WTC11 (cell line): ENCODE data around the gene ITPR1. TPM values are rescaled to one million over a fixed set of nuclear protein-coding genes. Genes with fewer than 3 reads are reported as not detected.

Source experiments
- ATAC-seq: fragments of 200-7000 bp; cut with Tn5 transposase; 2 replicates; pipeline ENCODE4 v1.10.0; 2021; ENCODE audit warnings: mild to moderate bottlenecking, moderate library complexity
- CTCF ChIA-PET: fragments of 300-600 bp; sonication (Branson Sonifier 250); formaldehyde crosslinking; loops from one replicate; lab custom pipeline; 2021; ENCODE audit warnings: antibody characterized with exemption; lab: Charles Lee
- POLR2A ChIA-PET: fragments of 350-600 bp; sonication (Branson Sonifier 250); formaldehyde crosslinking; loops from one replicate; lab custom pipeline; 2021; ENCODE audit warnings: antibody characterized with exemption; lab: Charles Lee
- DNase-seq: peaks from one replicate; pipeline ENCODE4 v3.0.0; 2021; ENCODE audit warnings: low spot score
- H3K27ac Mint-ChIP-seq: 2 replicates; pipeline ENCODE4 v1.8.0; 2021; ENCODE audit warnings: mixed read lengths
- H3K27me3 Mint-ChIP-seq: 2 replicates; pipeline ENCODE4 v1.8.0; 2021; ENCODE audit warnings: low read depth, mild to moderate bottlenecking, moderate library complexity, mixed read lengths
- H3K36me3 Mint-ChIP-seq: 2 replicates; pipeline ENCODE4 v1.8.0; 2021; ENCODE audit warnings: mixed read lengths
- H3K4me1 Mint-ChIP-seq: 2 replicates; pipeline ENCODE4 v1.8.0; 2022; ENCODE audit warnings: mixed read lengths
- H3K4me3 Mint-ChIP-seq: 2 replicates; pipeline ENCODE4 v1.8.0; 2021; ENCODE audit warnings: mild to moderate bottlenecking, moderate library complexity, mixed read lengths
- H3K9me3 Mint-ChIP-seq: 2 replicates; pipeline ENCODE4 v1.8.0; 2021; ENCODE audit warnings: mixed read lengths
- FOXJ3 ChIP-seq: sonication (generic); formaldehyde crosslinking; IDR thresholded peaks from 2 replicates; pipeline ENCODE4 v1.9.0; 2021; ENCODE audit warnings: missing genetic modification reagents, mild to moderate bottlenecking, borderline replicate concordance
- FOXP1 ChIP-seq: sonication (generic); formaldehyde crosslinking; IDR thresholded peaks from 2 replicates; pipeline ENCODE4 v1.8.0; 2022; ENCODE audit warnings: missing genetic modification reagents, mild to moderate bottlenecking, moderate library complexity, borderline replicate concordance
- HMGA2 ChIP-seq: fragments of 250-450 bp; sonication (Bioruptor Pico); IDR thresholded peaks from 2 replicates; pipeline ENCODE4 v1.4.0; 2021; ENCODE audit warnings: mild to moderate bottlenecking, moderate library complexity
- NFYB ChIP-seq: sonication (generic); formaldehyde crosslinking; conservative IDR thresholded peaks from 2 replicates; pipeline ENCODE4 v1.8.0; 2022; ENCODE audit warnings: low read depth, missing genetic modification reagents
- SP1 ChIP-seq: sonication (generic); formaldehyde crosslinking; conservative IDR thresholded peaks from 2 replicates; pipeline ENCODE4 v1.8.1; 2022; ENCODE audit warnings: missing genetic modification reagents
- ZNF232 ChIP-seq: sonication (generic); formaldehyde crosslinking; IDR thresholded peaks from 2 replicates; pipeline ENCODE4 v1.8.0; 2022; ENCODE audit warnings: mild to moderate bottlenecking, missing genetic modification reagents
- ZNF423 ChIP-seq: fragments of 250-450 bp; sonication (Bioruptor Pico); IDR thresholded peaks from 2 replicates; pipeline ENCODE4 v2.1.2; 2022; ENCODE audit warnings: mild to moderate bottlenecking, moderate library complexity
- total RNA-seq: library from RNA; stranded (reverse); gene quantifications from 3 replicates; pipeline ENCODE4 v1.2.3, GENCODE V29; 2021
- TF ChIP-seq, protein P1 (sequence below): fragments of 250-450 bp; sonication (Bioruptor Pico); IDR thresholded peaks from 2 replicates; pipeline ENCODE4 v1.9.0; 2021; ENCODE audit warnings: mild to moderate bottlenecking, borderline replicate concordance
- TF ChIP-seq, protein P2 (sequence below): sonication (generic); formaldehyde crosslinking; conservative IDR thresholded peaks from 2 replicates; pipeline ENCODE4 v1.8.1; 2022; ENCODE audit warnings: mild to moderate bottlenecking, missing genetic modification reagents
- TF ChIP-seq, protein P3 (sequence below): sonication (generic); formaldehyde crosslinking; IDR thresholded peaks from 2 replicates; pipeline ENCODE4 v1.8.1; 2023; ENCODE audit warnings: mild to moderate bottlenecking, missing genetic modification reagents, borderline replicate concordance
- TF ChIP-seq, protein P4 (sequence below): fragments of 250-450 bp; sonication (Bioruptor Pico); IDR thresholded peaks from 2 replicates; pipeline ENCODE4 v1.9.0; 2021; ENCODE audit warnings: mild to moderate bottlenecking
- TF ChIP-seq, protein P5 (sequence below): sonication (generic); formaldehyde crosslinking; IDR thresholded peaks from 2 replicates; pipeline ENCODE4 v1.8.0; 2022; ENCODE audit warnings: mild to moderate bottlenecking, missing genetic modification reagents
- TF ChIP-seq, protein P6 (sequence below): sonication (generic); formaldehyde crosslinking; IDR thresholded peaks from 2 replicates; pipeline ENCODE4 v1.8.1; 2022; ENCODE audit warnings: mild to moderate bottlenecking, missing genetic modification reagents, moderate library complexity, borderline replicate concordance
- TF ChIP-seq, protein P7 (sequence below): sonication (generic); formaldehyde crosslinking; IDR thresholded peaks from 2 replicates; pipeline ENCODE4 v1.8.1; 2022; ENCODE audit warnings: mild to moderate bottlenecking, moderate library complexity, missing genetic modification reagents

The ITPR1 gene
- total RNA-seq, 1 experiment from 2014 or later, result 11.8 TPM

DNA sequence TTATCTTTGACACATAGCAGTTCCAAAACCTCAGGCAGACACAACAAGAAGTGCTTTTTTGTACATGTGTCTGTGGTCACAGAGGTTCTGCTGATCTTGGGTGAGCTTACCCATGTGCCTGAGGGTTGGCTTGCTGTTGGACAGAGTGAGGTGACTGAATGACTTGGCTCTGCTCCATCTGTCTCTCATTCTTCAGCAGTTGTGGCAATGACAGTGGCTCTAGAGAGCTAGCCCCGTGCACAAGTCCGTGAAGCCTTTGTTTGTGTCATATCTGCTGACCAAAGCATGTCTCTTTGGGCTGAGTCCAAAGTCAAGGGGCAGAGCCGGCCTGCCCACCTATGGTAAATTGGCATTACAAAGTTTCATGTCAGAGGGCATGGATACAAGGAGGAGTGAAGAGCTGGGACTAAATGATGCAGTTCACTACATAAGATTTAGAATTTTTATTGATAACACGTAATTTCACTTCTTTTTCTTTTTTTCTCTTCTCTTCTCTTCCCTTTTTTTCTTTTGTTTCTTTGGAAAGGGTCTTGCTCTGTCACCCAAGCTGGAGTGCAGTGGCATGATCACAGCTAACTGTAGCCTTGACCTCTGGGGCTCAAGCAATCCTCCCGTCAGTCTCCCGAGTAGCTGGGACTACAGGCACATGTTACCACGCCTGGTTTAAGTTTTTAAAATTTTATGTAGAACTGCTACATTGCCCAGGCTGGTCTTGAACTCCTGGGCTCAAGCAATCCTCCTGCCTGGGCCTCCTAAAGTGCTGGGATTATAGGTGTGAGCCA lies 77.9 kb downstream of the ITPR1 start:
- DNase-seq (no peak), ATAC-seq (no peak)
- peaks cover 14% of the 10 kb centered on the region for H3K4me1 Mint-ChIP-seq
- ChIA-PET CTCF (interaction anchor here (1.1 to 1.5 kb wide), 2 partner anchors 78 to 239 kb away, joined by 3 to 5 read pairs; partner anchors contain the start of gene ITPR1), POLR2A (no interaction called here)
- H3K36me3 Mint-ChIP-seq, result no peaks in the 10 kb centered on the region
- no peaks in the 10 kb centered on the region for H3K27me3 Mint-ChIP-seq
- H3K4me3 Mint-ChIP-seq, result no peak overlapping the region
- no peaks in the 10 kb centered on the region for H3K9me3 Mint-ChIP-seq
- TF ChIP-seq, protein P1, sequence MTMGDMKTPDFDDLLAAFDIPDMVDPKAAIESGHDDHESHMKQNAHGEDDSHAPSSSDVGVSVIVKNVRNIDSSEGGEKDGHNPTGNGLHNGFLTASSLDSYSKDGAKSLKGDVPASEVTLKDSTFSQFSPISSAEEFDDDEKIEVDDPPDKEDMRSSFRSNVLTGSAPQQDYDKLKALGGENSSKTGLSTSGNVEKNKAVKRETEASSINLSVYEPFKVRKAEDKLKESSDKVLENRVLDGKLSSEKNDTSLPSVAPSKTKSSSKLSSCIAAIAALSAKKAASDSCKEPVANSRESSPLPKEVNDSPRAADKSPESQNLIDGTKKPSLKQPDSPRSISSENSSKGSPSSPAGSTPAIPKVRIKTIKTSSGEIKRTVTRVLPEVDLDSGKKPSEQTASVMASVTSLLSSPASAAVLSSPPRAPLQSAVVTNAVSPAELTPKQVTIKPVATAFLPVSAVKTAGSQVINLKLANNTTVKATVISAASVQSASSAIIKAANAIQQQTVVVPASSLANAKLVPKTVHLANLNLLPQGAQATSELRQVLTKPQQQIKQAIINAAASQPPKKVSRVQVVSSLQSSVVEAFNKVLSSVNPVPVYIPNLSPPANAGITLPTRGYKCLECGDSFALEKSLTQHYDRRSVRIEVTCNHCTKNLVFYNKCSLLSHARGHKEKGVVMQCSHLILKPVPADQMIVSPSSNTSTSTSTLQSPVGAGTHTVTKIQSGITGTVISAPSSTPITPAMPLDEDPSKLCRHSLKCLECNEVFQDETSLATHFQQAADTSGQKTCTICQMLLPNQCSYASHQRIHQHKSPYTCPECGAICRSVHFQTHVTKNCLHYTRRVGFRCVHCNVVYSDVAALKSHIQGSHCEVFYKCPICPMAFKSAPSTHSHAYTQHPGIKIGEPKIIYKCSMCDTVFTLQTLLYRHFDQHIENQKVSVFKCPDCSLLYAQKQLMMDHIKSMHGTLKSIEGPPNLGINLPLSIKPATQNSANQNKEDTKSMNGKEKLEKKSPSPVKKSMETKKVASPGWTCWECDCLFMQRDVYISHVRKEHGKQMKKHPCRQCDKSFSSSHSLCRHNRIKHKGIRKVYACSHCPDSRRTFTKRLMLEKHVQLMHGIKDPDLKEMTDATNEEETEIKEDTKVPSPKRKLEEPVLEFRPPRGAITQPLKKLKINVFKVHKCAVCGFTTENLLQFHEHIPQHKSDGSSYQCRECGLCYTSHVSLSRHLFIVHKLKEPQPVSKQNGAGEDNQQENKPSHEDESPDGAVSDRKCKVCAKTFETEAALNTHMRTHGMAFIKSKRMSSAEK (CRISPR knock-in tag), result no peak
- TF ChIP-seq, protein P2, sequence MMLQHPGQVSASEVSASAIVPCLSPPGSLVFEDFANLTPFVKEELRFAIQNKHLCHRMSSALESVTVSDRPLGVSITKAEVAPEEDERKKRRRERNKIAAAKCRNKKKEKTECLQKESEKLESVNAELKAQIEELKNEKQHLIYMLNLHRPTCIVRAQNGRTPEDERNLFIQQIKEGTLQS (CRISPR knock-in tag), result no peak
- TF ChIP-seq SP1 (CRISPR knock-in tag) (no peak), ZNF232 (CRISPR knock-in tag) (no peak), NFYB (CRISPR knock-in tag) (no peak)
- no peak overlapping the region for H3K27ac Mint-ChIP-seq

DNA sequence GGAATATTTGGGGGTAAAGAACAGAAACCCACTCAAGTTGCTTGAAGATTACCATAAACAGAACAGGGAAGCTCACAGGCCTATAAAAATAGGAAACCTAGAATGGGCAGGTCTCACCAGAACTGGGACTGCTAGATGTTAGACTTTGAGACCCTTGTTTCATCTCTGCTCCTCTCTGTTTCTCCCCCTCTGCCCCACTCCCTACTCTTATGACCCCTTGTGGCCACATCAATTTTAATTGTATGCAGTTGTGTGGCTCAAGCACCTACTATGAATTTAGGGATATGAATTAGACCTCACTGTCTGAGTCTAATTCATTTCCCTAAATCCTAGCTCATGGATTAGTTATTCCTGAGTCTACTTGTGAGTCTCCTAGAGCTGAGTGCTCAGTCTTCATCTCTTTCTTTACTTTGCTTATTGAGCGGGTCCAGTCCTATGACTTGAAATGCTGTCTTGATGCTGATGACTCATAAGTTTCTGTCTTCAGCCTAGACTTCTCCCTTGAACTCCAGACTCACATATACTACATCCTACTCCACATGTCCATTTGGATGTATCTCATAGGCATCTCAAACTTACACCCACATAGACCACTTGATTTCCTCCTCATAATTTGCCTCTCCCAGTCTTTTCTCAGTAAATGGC lies 78.7 kb downstream of the ITPR1 start:
- no peaks in the 10 kb centered on the region for H3K36me3 Mint-ChIP-seq

More for the DNA sequence above, 78.7 kb downstream of the ITPR1 start:
- Mint-ChIP-seq H3K4me3 (no peak overlapping the region), H3K27me3 (no peaks in the 10 kb centered on the region), H3K4me1 (peaks cover 14% of the 10 kb centered on the region), H3K9me3 (no peaks in the 10 kb centered on the region), H3K27ac (no peak overlapping the region)
- POLR2A ChIA-PET, result no interaction called here
- ATAC-seq, result peak; percentile 75
- DNase-seq, result no peak
- CTCF ChIA-PET, result interaction anchor here (1.1 to 1.5 kb wide), 2 partner anchors 79 to 240 kb away, joined by 3 to 5 read pairs; partner anchors contain the start of gene ITPR1
- TF ChIP-seq FOXJ3 (CRISPR knock-in tag) (no peak), FOXP1 (CRISPR knock-in tag) (no peak), ZNF232 (CRISPR knock-in tag) (no peak), HMGA2 (CRISPR knock-in tag) (no peak), ZNF423 (CRISPR knock-in tag) (no peak), SP1 (CRISPR knock-in tag) (no peak)
- TF ChIP-seq, protein P3, sequence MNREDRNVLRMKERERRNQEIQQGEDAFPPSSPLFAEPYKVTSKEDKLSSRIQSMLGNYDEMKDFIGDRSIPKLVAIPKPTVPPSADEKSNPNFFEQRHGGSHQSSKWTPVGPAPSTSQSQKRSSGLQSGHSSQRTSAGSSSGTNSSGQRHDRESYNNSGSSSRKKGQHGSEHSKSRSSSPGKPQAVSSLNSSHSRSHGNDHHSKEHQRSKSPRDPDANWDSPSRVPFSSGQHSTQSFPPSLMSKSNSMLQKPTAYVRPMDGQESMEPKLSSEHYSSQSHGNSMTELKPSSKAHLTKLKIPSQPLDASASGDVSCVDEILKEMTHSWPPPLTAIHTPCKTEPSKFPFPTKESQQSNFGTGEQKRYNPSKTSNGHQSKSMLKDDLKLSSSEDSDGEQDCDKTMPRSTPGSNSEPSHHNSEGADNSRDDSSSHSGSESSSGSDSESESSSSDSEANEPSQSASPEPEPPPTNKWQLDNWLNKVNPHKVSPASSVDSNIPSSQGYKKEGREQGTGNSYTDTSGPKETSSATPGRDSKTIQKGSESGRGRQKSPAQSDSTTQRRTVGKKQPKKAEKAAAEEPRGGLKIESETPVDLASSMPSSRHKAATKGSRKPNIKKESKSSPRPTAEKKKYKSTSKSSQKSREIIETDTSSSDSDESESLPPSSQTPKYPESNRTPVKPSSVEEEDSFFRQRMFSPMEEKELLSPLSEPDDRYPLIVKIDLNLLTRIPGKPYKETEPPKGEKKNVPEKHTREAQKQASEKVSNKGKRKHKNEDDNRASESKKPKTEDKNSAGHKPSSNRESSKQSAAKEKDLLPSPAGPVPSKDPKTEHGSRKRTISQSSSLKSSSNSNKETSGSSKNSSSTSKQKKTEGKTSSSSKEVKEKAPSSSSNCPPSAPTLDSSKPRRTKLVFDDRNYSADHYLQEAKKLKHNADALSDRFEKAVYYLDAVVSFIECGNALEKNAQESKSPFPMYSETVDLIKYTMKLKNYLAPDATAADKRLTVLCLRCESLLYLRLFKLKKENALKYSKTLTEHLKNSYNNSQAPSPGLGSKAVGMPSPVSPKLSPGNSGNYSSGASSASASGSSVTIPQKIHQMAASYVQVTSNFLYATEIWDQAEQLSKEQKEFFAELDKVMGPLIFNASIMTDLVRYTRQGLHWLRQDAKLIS (CRISPR knock-in tag), result no peak
- TF ChIP-seq, protein P4, sequence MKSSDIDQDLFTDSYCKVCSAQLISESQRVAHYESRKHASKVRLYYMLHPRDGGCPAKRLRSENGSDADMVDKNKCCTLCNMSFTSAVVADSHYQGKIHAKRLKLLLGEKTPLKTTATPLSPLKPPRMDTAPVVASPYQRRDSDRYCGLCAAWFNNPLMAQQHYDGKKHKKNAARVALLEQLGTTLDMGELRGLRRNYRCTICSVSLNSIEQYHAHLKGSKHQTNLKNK (CRISPR knock-in tag), result no peak
- TF ChIP-seq, protein P5, sequence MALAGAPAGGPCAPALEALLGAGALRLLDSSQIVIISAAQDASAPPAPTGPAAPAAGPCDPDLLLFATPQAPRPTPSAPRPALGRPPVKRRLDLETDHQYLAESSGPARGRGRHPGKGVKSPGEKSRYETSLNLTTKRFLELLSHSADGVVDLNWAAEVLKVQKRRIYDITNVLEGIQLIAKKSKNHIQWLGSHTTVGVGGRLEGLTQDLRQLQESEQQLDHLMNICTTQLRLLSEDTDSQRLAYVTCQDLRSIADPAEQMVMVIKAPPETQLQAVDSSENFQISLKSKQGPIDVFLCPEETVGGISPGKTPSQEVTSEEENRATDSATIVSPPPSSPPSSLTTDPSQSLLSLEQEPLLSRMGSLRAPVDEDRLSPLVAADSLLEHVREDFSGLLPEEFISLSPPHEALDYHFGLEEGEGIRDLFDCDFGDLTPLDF, result no peak
- TF ChIP-seq, protein P6, sequence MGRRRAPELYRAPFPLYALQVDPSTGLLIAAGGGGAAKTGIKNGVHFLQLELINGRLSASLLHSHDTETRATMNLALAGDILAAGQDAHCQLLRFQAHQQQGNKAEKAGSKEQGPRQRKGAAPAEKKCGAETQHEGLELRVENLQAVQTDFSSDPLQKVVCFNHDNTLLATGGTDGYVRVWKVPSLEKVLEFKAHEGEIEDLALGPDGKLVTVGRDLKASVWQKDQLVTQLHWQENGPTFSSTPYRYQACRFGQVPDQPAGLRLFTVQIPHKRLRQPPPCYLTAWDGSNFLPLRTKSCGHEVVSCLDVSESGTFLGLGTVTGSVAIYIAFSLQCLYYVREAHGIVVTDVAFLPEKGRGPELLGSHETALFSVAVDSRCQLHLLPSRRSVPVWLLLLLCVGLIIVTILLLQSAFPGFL, result no peak
- TF ChIP-seq, protein P7, sequence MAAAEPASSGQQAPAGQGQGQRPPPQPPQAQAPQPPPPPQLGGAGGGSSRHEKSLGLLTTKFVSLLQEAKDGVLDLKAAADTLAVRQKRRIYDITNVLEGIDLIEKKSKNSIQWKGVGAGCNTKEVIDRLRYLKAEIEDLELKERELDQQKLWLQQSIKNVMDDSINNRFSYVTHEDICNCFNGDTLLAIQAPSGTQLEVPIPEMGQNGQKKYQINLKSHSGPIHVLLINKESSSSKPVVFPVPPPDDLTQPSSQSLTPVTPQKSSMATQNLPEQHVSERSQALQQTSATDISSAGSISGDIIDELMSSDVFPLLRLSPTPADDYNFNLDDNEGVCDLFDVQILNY, result no peak
